Inflammatory macrophage treated with lipopolysaccharide for 1 hour (primary cell): ENCODE measurements around the gene PIGZ.
"Not testable (repeated sequence)": the region's sequence is repeated elsewhere in the genome, so short reads cannot be mapped to it uniquely, and the experiment has no call there.

ENCODE experiments used
- DNase-seq, 2 donors: peaks; one replicate each; pipeline ENCODE4 v3.0.0-alpha.2; 2020 to 2022

Gene PIGZ

GRCh38 chr3:196948442-196949284 is 20.0 kb downstream of the PIGZ start:
- DNase-seq: no peak

- DNase-seq: no peak
Observed at GRCh38 chr3:196947860-196948441, 20.7 kb downstream of the PIGZ start.

GRCh38 chr3:196947136-196947859 is 21.3 kb downstream of the PIGZ start:
- no peak for DNase-seq

GRCh38 chr3:196944037-196944790 is 24.4 kb downstream of the PIGZ start:
- not testable (repeated sequence) for DNase-seq

- peak; percentile 3 to 68 for DNase-seq
Observed at GRCh38 chr3:196942915-196943277, 25.7 kb downstream of the PIGZ start.

- peak; percentile 99 to 100 for DNase-seq
Observed at GRCh38 chr3:196942226-196942914, 26.3 kb downstream of the PIGZ start, which contains the start of gene NCBP2. Gene NCBP2, minus strand, starts transcription at chr3:196942528. Its CDS starts 25 bp downstream, at chr3:196942503.

- peak; percentile 72 to 77 for DNase-seq
Observed at GRCh38 chr3:196941729-196942225, 26.9 kb downstream of the PIGZ start.

GRCh38 chr3:196938576-196938975 is 30.1 kb downstream of the PIGZ start:
- DNase-seq: no peak

GRCh38 chr3:196938124-196938523 is 30.5 kb downstream of the PIGZ start:
- DNase-seq: no peak

GRCh38 chr3:196936288-196936687 is 32.3 kb downstream of the PIGZ start:
- no peak for DNase-seq

- peak; percentile 28 to 33 for DNase-seq
Observed at GRCh38 chr3:196932600-196932999, 36.0 kb downstream of the PIGZ start.

GRCh38 chr3:196931828-196932587 is 36.6 kb downstream of the PIGZ start:
- DNase-seq: no peak

GRCh38 chr3:196931157-196931556 is 37.5 kb downstream of the PIGZ start:
- no peak for DNase-seq

GRCh38 chr3:196927571-196928453 is 40.8 kb downstream of the PIGZ start:
- DNase-seq: no peak

- peak; percentile 58 to 79 for DNase-seq
Observed at GRCh38 chr3:196920733-196921132, 47.9 kb downstream of the PIGZ start.

- no peak for DNase-seq
Observed at GRCh38 chr3:196918968-196919367, 49.7 kb downstream of the PIGZ start.

- no peak for DNase-seq
Observed at GRCh38 chr3:196916995-196917394, 51.6 kb downstream of the PIGZ start.

- DNase-seq: peak; percentile 50 to 73
Observed at GRCh38 chr3:196916221-196916620, 52.4 kb downstream of the PIGZ start.

- no peak for DNase-seq
Observed at GRCh38 chr3:196915375-196915774, 53.3 kb downstream of the PIGZ start.

GRCh38 chr3:196914866-196915265 is 53.8 kb downstream of the PIGZ start:
- DNase-seq: no peak
